HG03103 (cell line): Measurements from ENCODE around the gene TRRAP.
"Not testable (repeated sequence)": the region's sequence is repeated elsewhere in the genome, so short reads cannot be mapped to it uniquely, and the experiment has no call there.

Experiments
- ATAC-seq: cut with Tn5 transposase; IDR thresholded peaks from one replicate; pipeline ENCODE4 v1.9.1; 2021; ENCODE audit warnings: low read depth; ENCODE audit not compliant: unreplicated experiment

The TRRAP gene

GRCh38 chr7:99038086-99038855 lies 159.9 kb downstream of the TRRAP start:
- no peak for ATAC-seq

GRCh38 chr7:99039384-99039891 lies 161.1 kb downstream of the TRRAP start:
- ATAC-seq: no peak

GRCh38 chr7:99040104-99040958 lies 162.0 kb downstream of the TRRAP start:
- ATAC-seq: no peak

GRCh38 chr7:99041526-99041925 lies 163.2 kb downstream of the TRRAP start:
- no peak for ATAC-seq

GRCh38 chr7:99042957-99043356 lies 164.6 kb downstream of the TRRAP start:
- ATAC-seq: no peak

- not testable (repeated sequence) for ATAC-seq
Observed at GRCh38 chr7:99044858-99045257, 166.5 kb downstream of the TRRAP start.

GRCh38 chr7:99046262-99046661 lies 167.9 kb downstream of the TRRAP start:
- not testable (repeated sequence) for ATAC-seq

- no peak for ATAC-seq
Observed at GRCh38 chr7:99046722-99047121, 168.4 kb downstream of the TRRAP start.

GRCh38 chr7:99047526-99048077 lies 169.3 kb downstream of the TRRAP start:
- no peak for ATAC-seq

- no peak for ATAC-seq
Observed at GRCh38 chr7:99050971-99051370, 172.6 kb downstream of the TRRAP start.

- ATAC-seq: no peak
Observed at GRCh38 chr7:99054781-99055180, 176.4 kb downstream of the TRRAP start.

- ATAC-seq: no peak
Observed at GRCh38 chr7:99061001-99061776, 182.9 kb downstream of the TRRAP start.
